IMR-90 (cell line): ENCODE results near the gene SLC38A8. TPM values are rescaled to one million over a fixed set of nuclear protein-coding genes. Genes with fewer than 3 reads are reported as not detected.

Experiments
- ATAC-seq: fragments of 200-7000 bp; cut with Tn5 transposase; 2 replicates; pipeline ENCODE4 v1.9.1; 2020; ENCODE audit warnings: low read depth, mild to moderate bottlenecking, moderate library complexity
- BruUV-seq: library from RNA; stranded (reverse); fragments of 400-500 nt; replicated peaks from 2 replicates; lab custom pipeline; 2021; lab: Mats Ljungman, UMichigan
- CTCF ChIA-PET: fragments of 300-600 bp; formaldehyde crosslinking; extraction: SDS; loops from one replicate; lab custom pipeline; 2021; ENCODE audit warnings: antibody characterized with exemption; lab: Yijun Ruan, JAX
- POLR2A ChIA-PET: fragments of 300-600 bp; sonication (Branson Sonifier 250); formaldehyde crosslinking; loops from one replicate; lab custom pipeline; 2022; ENCODE audit warnings: antibody characterized with exemption; ENCODE audit not compliant: unreplicated experiment; lab: Charles Lee
- DNase-seq: peaks from one replicate; pipeline ENCODE4 v3.0.0; 2013
- H2AFZ ChIP-seq: replicated peaks from 2 replicates; pipeline ENCODE3; 2013; ENCODE audit warnings: low read length, mild to moderate bottlenecking; ENCODE audit not compliant: poor library complexity
- H2AK5ac ChIP-seq: 2 replicates; pipeline ENCODE4 v1.6.1; 2013; ENCODE audit warnings: low read depth, low read length, inconsistent platforms
- H2AK9ac ChIP-seq: replicated peaks from 2 replicates; pipeline ENCODE3; 2013; ENCODE audit warnings: mild to moderate bottlenecking, low read depth, low read length, moderate library complexity; ENCODE audit not compliant: poor library complexity
- H2BK120ac ChIP-seq: 2 replicates; pipeline ENCODE4 v1.6.1; 2013; ENCODE audit warnings: low read depth, low read length, inconsistent platforms
- H2BK15ac ChIP-seq: 3 replicates; pipeline ENCODE4 v1.6.1; 2013; ENCODE audit warnings: low read depth, low read length, inconsistent platforms
- H2BK20ac ChIP-seq: 2 replicates; pipeline ENCODE4 v1.6.1; 2013; ENCODE audit warnings: low read depth, mild to moderate bottlenecking, inconsistent platforms, low read length, moderate library complexity
- H2BK5ac ChIP-seq: 2 replicates; pipeline ENCODE4 v1.6.1; 2013; ENCODE audit warnings: mild to moderate bottlenecking, low read depth, low read length, inconsistent platforms; ENCODE audit not compliant: poor library complexity, severe bottlenecking
- H3K14ac ChIP-seq: replicated peaks from 2 replicates; pipeline ENCODE4 v1.6.1; 2013; ENCODE audit warnings: low read depth, low read length, inconsistent platforms
- H3K18ac ChIP-seq: 2 replicates; pipeline ENCODE4 v1.6.1; 2013; ENCODE audit warnings: low read depth, low read length, control low read depth
- H3K23ac ChIP-seq: 2 replicates; pipeline ENCODE4 v1.6.1; 2013; ENCODE audit warnings: low read depth, low read length, inconsistent platforms
- H3K27ac ChIP-seq: 2 replicates; pipeline ENCODE4 v1.5.1; 2013; ENCODE audit warnings: mild to moderate bottlenecking, control low read depth, low read length; ENCODE audit not compliant: insufficient read depth
- H3K27me3 ChIP-seq: 2 replicates; pipeline ENCODE4 v1.6.1; 2013; ENCODE audit warnings: low read length; ENCODE audit not compliant: control insufficient read depth, insufficient read depth
- H3K36me3 ChIP-seq: 2 replicates; pipeline ENCODE4 v1.6.1; 2013; ENCODE audit warnings: low read length, mixed read lengths; ENCODE audit not compliant: control insufficient read depth, insufficient read depth
- H3K4ac ChIP-seq: 2 replicates; pipeline ENCODE4 v1.6.1; 2013; ENCODE audit warnings: low read depth, low read length, inconsistent platforms
- H3K4me1 ChIP-seq: 2 replicates; pipeline ENCODE4 v1.6.1; 2013; ENCODE audit warnings: low read length, mixed read lengths; ENCODE audit not compliant: control insufficient read depth, insufficient read depth
- H3K4me2 ChIP-seq: 2 replicates; pipeline ENCODE4 v1.6.1; 2013; ENCODE audit warnings: low read depth, mild to moderate bottlenecking, control low read depth, low read length, moderate library complexity
- H3K4me3 ChIP-seq: 2 replicates; pipeline ENCODE4 v1.5.1; 2013; ENCODE audit warnings: low read depth, mild to moderate bottlenecking, control low read depth, low read length, moderate library complexity; ENCODE audit not compliant: insufficient read depth
- H3K56ac ChIP-seq: 2 replicates; pipeline ENCODE4 v1.6.1; 2013; ENCODE audit warnings: low read length, inconsistent platforms; ENCODE audit not compliant: insufficient read depth; ENCODE audit errors: extremely low read depth
- H3K79me1 ChIP-seq, 2 experiments: 2 replicates each; pipeline ENCODE4 v1.6.1; 2013; ENCODE audit warnings: low read length in 2 of 2, inconsistent platforms in 1 of 2, low read depth in 1 of 2
- H3K9ac ChIP-seq: 2 replicates; pipeline ENCODE4 v1.6.1; 2013; ENCODE audit warnings: low read depth, low read length, control low read depth
- H3K9me1 ChIP-seq: 2 replicates; pipeline ENCODE4 v1.6.1; 2013; ENCODE audit warnings: low read length, inconsistent platforms; ENCODE audit not compliant: insufficient read depth
- H3K9me3 ChIP-seq: 2 replicates; pipeline ENCODE4 v1.6.1; 2013; ENCODE audit warnings: low read length; ENCODE audit not compliant: control insufficient read depth, insufficient read depth
- H4K20me1 ChIP-seq: 2 replicates; pipeline ENCODE4 v1.6.1; 2013; ENCODE audit warnings: low read length, inconsistent platforms; ENCODE audit not compliant: insufficient read depth
- H4K5ac ChIP-seq: 2 replicates; pipeline ENCODE4 v1.6.1; 2013; ENCODE audit warnings: mild to moderate bottlenecking, low read depth, low read length, control low read depth
- H4K8ac ChIP-seq, 2 experiments: 2 replicates each; pipeline ENCODE4 v1.6.1; 2013; ENCODE audit warnings: low read depth in 2 of 2, low read length in 2 of 2, control low read depth in 1 of 2, inconsistent platforms in 1 of 2
- H4K91ac ChIP-seq: 2 replicates; pipeline ENCODE4 v1.6.1; 2013; ENCODE audit warnings: low read depth, low read length, inconsistent platforms; ENCODE audit not compliant: insufficient read depth
- BHLHE40 ChIP-seq: fragments of 150-350 bp; IDR thresholded peaks from 2 replicates; pipeline ENCODE4 v1.6.1; 2016; ENCODE audit warnings: mild to moderate bottlenecking, low read depth, low read length
- CEBPB ChIP-seq: IDR thresholded peaks from 2 replicates; pipeline ENCODE4 v1.6.1; 2012; ENCODE audit warnings: low read depth, low read length, improper control_type of control experiment
- CHD1 ChIP-seq: IDR thresholded peaks from 2 replicates; pipeline ENCODE4 v1.6.1; 2012; ENCODE audit warnings: low read depth, low read length, improper control_type of control experiment
- MAFK ChIP-seq: IDR thresholded peaks from 2 replicates; pipeline ENCODE4 v1.6.1; 2012; ENCODE audit warnings: low read depth, low read length, improper control_type of control experiment
- MXI1 ChIP-seq: IDR thresholded peaks from 2 replicates; pipeline ENCODE4 v1.6.1; 2012; ENCODE audit warnings: low read depth, mild to moderate bottlenecking, low read length, moderate library complexity, borderline replicate concordance
- POLR2A ChIP-seq: IDR thresholded peaks from 2 replicates; pipeline ENCODE4 v1.6.1; 2012; ENCODE audit warnings: mild to moderate bottlenecking, low read depth, low read length
- RCOR1 ChIP-seq: IDR thresholded peaks from 2 replicates; pipeline ENCODE4 v1.6.1; 2012; ENCODE audit warnings: mild to moderate bottlenecking, low read length, improper control_type of control experiment; ENCODE audit not compliant: insufficient replicate concordance
- RFX5 ChIP-seq: IDR thresholded peaks from 2 replicates; pipeline ENCODE4 v1.8.0; 2012; ENCODE audit warnings: low read depth, mild to moderate bottlenecking, low read length, moderate library complexity
- USF2 ChIP-seq: fragments of 150-350 bp; IDR thresholded peaks from 2 replicates; pipeline ENCODE4 v1.6.1; 2017; ENCODE audit warnings: mild to moderate bottlenecking, antibody characterized with exemption, low read length, low read depth
- WGBS, 2 experiments: methylation state at CpG; one replicate each; pipeline versions ENCODE4 v1.1.5 to v1.1.7; 2013; ENCODE audit warnings: missing lambda C conversion rate in 2 of 2; ENCODE audit not compliant: insufficient read length in 1 of 2; ENCODE audit errors: extremely low coverage in 2 of 2; 5-methylcytosine and 5-hydroxymethylcytosine counted together
- dilution Hi-C: fragments of 300-500 bp; cut with HindIII; formaldehyde crosslinking; loops from one replicate; pipeline ENCODE4 v1.14.3; 2018; ENCODE audit warnings: low sequenced_read_pairs; ENCODE audit not compliant: unreplicated experiment
- in situ Hi-C: fragments of 300-500 bp; cut with MboI; formaldehyde crosslinking; loops from 3 replicates; pipeline ENCODE4 v1.14.3; 2019; ENCODE audit warnings: low sequenced_read_pairs, inconsistent platforms, mixed read lengths
- intact Hi-C: fragments of 100-400 bp; cut with micrococcal nuclease; formaldehyde crosslinking; loops from 2 replicates; pipeline ENCODE4 v1.10.0; 2022
- polyA plus RNA-seq, 3 experiments: library from polyadenylated mRNA; depleted of rRNA; stranded (reverse); fragments of >200 nt; gene quantifications; 2 replicates each; pipeline ENCODE4 v1.2.3, GENCODE V29; 2012; ENCODE audit warnings: low replicate concordance in 1 of 3
- total RNA-seq: library from RNA; depleted of rRNA; stranded (reverse); fragments of >200 nt; gene quantifications from 2 replicates; pipeline ENCODE4 v1.2.3, GENCODE V29; 2012

SLC38A8 gene
- total and polyA plus RNA-seq, 2 of the 4 experiments (the other 2 are of a cell fraction), result not detected

- dilution Hi-C loops (no loop called here), intact Hi-C loops (no loop called here), in situ Hi-C loops (loop anchor here (10.0 kb wide), 1 partner anchor 404 kb away; no protein-coding TSS in a partner anchor)
- no peak overlapping the region for H2BK15ac ChIP-seq
- no peak overlapping the region for H3K18ac ChIP-seq
- no peaks in the 10 kb centered on the region for H3K9me3 ChIP-seq
- H3K4me1 ChIP-seq, result no peaks in the 10 kb centered on the region
- peaks cover 16% of the 10 kb centered on the region; the same call in 1 of the 2 replicates for H4K20me1 ChIP-seq
- H2AFZ ChIP-seq, result no peak overlapping the region
- no peak overlapping the region for H4K91ac ChIP-seq
- no peak overlapping the region for H3K23ac ChIP-seq
- ChIA-PET POLR2A (no interaction called here), CTCF (no interaction called here)
- H3K9ac ChIP-seq, result no peak overlapping the region
- H3K9me1 ChIP-seq, result no peaks in the 10 kb centered on the region
- H3K79me1 ChIP-seq, result peaks cover 0 to 8% of the 10 kb centered on the region in 2 experiments; a peak in 2 of 4 replicates
- no peak overlapping the region for H2BK20ac ChIP-seq
- no peak overlapping the region for H3K4ac ChIP-seq
- H2BK5ac ChIP-seq, result no peak overlapping the region
- ATAC-seq, result no peak
- no peak overlapping the region for H3K4me3 ChIP-seq
- WGBS, 2 experiments, result 93% methylated on average over 5 of the region's 6 CpGs; no CpG with 5 or more reads in 1 of the 2 experiments
- H3K27me3 ChIP-seq, result no peaks in the 10 kb centered on the region
- H3K36me3 ChIP-seq, result peaks cover 35% of the 10 kb centered on the region
- H3K56ac ChIP-seq, result no peak overlapping the region
- DNase-seq, result no peak
- H3K14ac ChIP-seq, result no peak overlapping the region
- H2AK5ac ChIP-seq, result no peak overlapping the region
- H3K4me2 ChIP-seq, result no peak overlapping the region
- no peak overlapping the region for H2AK9ac ChIP-seq
- H4K8ac ChIP-seq, result no peak overlapping the region
- H3K27ac ChIP-seq, result no peak overlapping the region
- H2BK120ac ChIP-seq, result no peak overlapping the region
- no peak overlapping the region for H4K5ac ChIP-seq
- TF ChIP-seq POLR2A, result no peak
- no peak for TF ChIP-seq CEBPB
- TF ChIP-seq MXI1, result no peak
- no peak for TF ChIP-seq RCOR1
- no peak for TF ChIP-seq CHD1
- TF ChIP-seq BHLHE40, result no peak
- TF ChIP-seq RFX5, result no peak
- TF ChIP-seq MAFK, result no peak
- TF ChIP-seq USF2, result no peak
- BruUV-seq, result no TSS peak
Measured at GRCh38 chr16:84080813-84081212, 38.2 kb upstream of the SLC38A8 start.
